Natural killer cell (primary cell): ENCODE results near the gene PTCH1. TPM values are rescaled to one million over a fixed set of nuclear protein-coding genes. Genes with fewer than 3 reads are reported as not detected.
A peak's percentile ranks its signal among the peaks of the same experiment; 100 is the strongest.

ENCODE experiments used
- ATAC-seq, 3 donors: fragments of 150-1000 bp in 2 of 3; fragments of 200-7000 bp in 1 of 3; cut with Tn5 transposase; 1 replicate in 1 of 3; 2 replicates in 2 of 3; pipeline ENCODE4 v1.10.0; 2021; ENCODE audit warnings: mild to moderate bottlenecking in 2 of 3, moderate library complexity in 2 of 3
- DNase-seq, 2 donors: peaks; one replicate each; pipeline versions ENCODE4 v3.0.0 to v3.0.0-alpha.2; 2013 to 2021; ENCODE audit warnings: mixed read lengths in 1 of 2
- H3K27ac ChIP-seq: one replicate; pipeline ENCODE4 v1.5.1; 2013; ENCODE audit warnings: mild to moderate bottlenecking, low read length
- H3K27me3 ChIP-seq: one replicate; pipeline ENCODE4 v1.6.1; 2013; ENCODE audit warnings: low read length; ENCODE audit not compliant: control insufficient read depth, insufficient read depth
- H3K36me3 ChIP-seq: one replicate; pipeline ENCODE4 v1.6.1; 2013; ENCODE audit warnings: low read length; ENCODE audit not compliant: control insufficient read depth, insufficient read depth
- H3K4me1 ChIP-seq: one replicate; pipeline ENCODE4 v1.6.1; 2013; ENCODE audit warnings: low read length; ENCODE audit not compliant: control insufficient read depth, insufficient read depth
- H3K4me3 ChIP-seq: one replicate; pipeline ENCODE4 v1.5.1; 2013; ENCODE audit warnings: low read length
- H3K9me3 ChIP-seq: one replicate; pipeline ENCODE4 v1.6.1; 2013; ENCODE audit warnings: low read length; ENCODE audit not compliant: control insufficient read depth, insufficient read depth
- H3K27ac Mint-ChIP-seq, 2 donors: one replicate each; pipeline ENCODE4 v1.8.0; 2022; ENCODE audit warnings: mild to moderate bottlenecking in 2 of 2, mixed read lengths in 2 of 2, moderate library complexity in 1 of 2
- H3K27me3 Mint-ChIP-seq, 2 donors: one replicate each; pipeline ENCODE4 v1.8.0; 2022; ENCODE audit warnings: low read depth in 2 of 2, mixed read lengths in 2 of 2
- H3K36me3 Mint-ChIP-seq: one replicate; pipeline ENCODE4 v1.8.0; 2022; ENCODE audit warnings: mixed read lengths
- H3K4me1 Mint-ChIP-seq, 2 donors: one replicate each; pipeline ENCODE4 v1.8.0; 2022; ENCODE audit warnings: mixed read lengths in 2 of 2
- H3K4me3 Mint-ChIP-seq: one replicate; pipeline ENCODE4 v1.8.0; 2022; ENCODE audit warnings: mild to moderate bottlenecking, moderate library complexity, mixed read lengths
- H3K9me3 Mint-ChIP-seq, 2 donors: one replicate each; pipeline ENCODE4 v1.8.0; 2022; ENCODE audit warnings: mixed read lengths in 2 of 2
- CTCF ChIP-seq: fragments of 200-600 bp; IDR thresholded peaks from one replicate; pipeline ENCODE4 v1.8.0; 2022; ENCODE audit warnings: antibody characterized with exemption
- WGBS: methylation state at CpG from one replicate; pipeline ENCODE4 v1.1.7; 2013; ENCODE audit warnings: missing lambda C conversion rate; ENCODE audit not compliant: insufficient coverage; 5-methylcytosine and 5-hydroxymethylcytosine counted together
- intact Hi-C: fragments of 100-400 bp; cut with micrococcal nuclease; formaldehyde crosslinking; loops from one replicate; pipeline ENCODE4 v1.14.2; 2022
- total RNA-seq, 4 donors: library from RNA; stranded (reverse); fragments of 120-200 nt in 1 of 4; gene quantifications; one replicate each; pipeline versions ENCODE4 v1.2.3 to v1.2.4, GENCODE V29; 2013 to 2022

The PTCH1 gene
- total RNA-seq, 3 donors from 2014 or later (not counting 1 experiment from before 2014, with no cell fraction given): 60.9 to 127 (median 82.1) TPM

- H3K27me3 Mint-ChIP-seq: no peaks in the 10 kb centered on the region
- intact Hi-C loops: loop anchor here (1.0 to 5.0 kb wide), 2 partner anchors 46 to 263 kb away; no protein-coding TSS in a partner anchor
Observed at GRCh38 chr9:95461448-95462248, 55.1 kb downstream of the PTCH1 start.

GRCh38 chr9:95460518-95461164, 56.1 kb downstream of the PTCH1 start:
- H3K4me3 ChIP-seq: no peak overlapping the region
- TF ChIP-seq CTCF: no peak
- peaks cover 27% of the 10 kb centered on the region for H3K36me3 ChIP-seq
- Mint-ChIP-seq H3K27ac (no peak overlapping the region), H3K4me1 (peaks cover 52 to 68% of the 10 kb centered on the region in 2 donors), H3K27me3 (no peaks in the 10 kb centered on the region), H3K4me3 (peak overlapping the region; percentile 29), H3K36me3 (peaks cover 35% of the 10 kb centered on the region), H3K9me3 (no peaks in the 10 kb centered on the region)
- intact Hi-C loops: loop anchor here (5.0 kb wide), 1 partner anchor 47 kb away; no protein-coding TSS in a partner anchor
- no peak overlapping the region for H3K27ac ChIP-seq
- DNase-seq: no peak
- WGBS: 93% methylated on average over 13 of the region's 13 CpGs
- H3K4me1 ChIP-seq: peaks cover 26% of the 10 kb centered on the region
- no peak for ATAC-seq
- H3K27me3 ChIP-seq: no peaks in the 10 kb centered on the region
- no peaks in the 10 kb centered on the region for H3K9me3 ChIP-seq

More at GRCh38 chr9:95461448-95462248, 55.1 kb downstream of the PTCH1 start:
- Histone ChIP-seq H3K4me1 (peaks cover 26% of the 10 kb centered on the region), H3K4me3 (no peak overlapping the region), H3K27ac (no peak overlapping the region), H3K9me3 (no peaks in the 10 kb centered on the region), H3K36me3 (peaks cover 19% of the 10 kb centered on the region), H3K27me3 (no peaks in the 10 kb centered on the region)
- H3K27ac Mint-ChIP-seq: peak overlapping the region; percentile 84 to 87
- no peak for TF ChIP-seq CTCF
- peaks cover 36% of the 10 kb centered on the region for H3K36me3 Mint-ChIP-seq
- no peaks in the 10 kb centered on the region for H3K9me3 Mint-ChIP-seq
- 90% methylated on average over 17 of the region's 17 CpGs for WGBS
- H3K4me3 Mint-ChIP-seq: peak overlapping the region; percentile 96
- ATAC-seq: no peak
- peaks cover 52 to 68% of the 10 kb centered on the region in 2 donors for H3K4me1 Mint-ChIP-seq
- DNase-seq: no peak

DNA sequence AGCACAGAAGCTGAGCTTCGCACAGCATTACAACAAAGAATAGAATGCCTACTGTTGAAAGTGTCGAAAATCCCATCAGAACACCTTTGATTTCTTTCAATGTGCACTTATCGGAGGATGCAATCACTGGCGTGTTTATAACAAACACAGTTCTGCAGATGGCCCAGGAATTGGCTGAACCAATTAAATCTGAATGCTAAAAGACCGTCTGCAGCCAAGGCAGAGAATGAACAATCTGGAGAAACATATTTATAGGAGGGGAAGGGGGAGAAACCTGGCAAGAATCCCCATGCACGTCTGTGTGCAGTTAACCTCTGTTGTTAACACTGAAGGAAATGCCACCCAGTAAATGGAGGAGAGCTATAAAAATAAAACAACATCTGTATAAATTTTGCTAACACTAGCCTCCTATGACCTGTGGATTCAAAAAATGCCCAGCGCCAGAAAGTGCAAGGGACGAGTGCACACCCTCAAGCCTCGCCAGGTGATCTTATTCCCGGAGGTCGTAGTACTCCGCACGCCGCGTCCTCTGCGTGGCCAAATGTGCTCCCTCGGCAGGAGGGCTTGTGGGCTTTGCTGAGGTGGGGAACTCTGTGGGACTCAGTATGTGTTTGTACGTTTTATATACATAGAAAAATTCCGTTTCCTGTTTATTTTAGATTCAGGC, 56.8 kb downstream of the PTCH1 start:
- Histone ChIP-seq H3K4me1 (peaks cover 26% of the 10 kb centered on the region), H3K27ac (no peak overlapping the region), H3K36me3 (peaks cover 27% of the 10 kb centered on the region), H3K27me3 (no peaks in the 10 kb centered on the region), H3K9me3 (no peaks in the 10 kb centered on the region), H3K4me3 (no peak overlapping the region)
- Mint-ChIP-seq H3K36me3 (peaks cover 35% of the 10 kb centered on the region), H3K9me3 (no peaks in the 10 kb centered on the region), H3K27ac (no peak overlapping the region), H3K27me3 (no peaks in the 10 kb centered on the region), H3K4me1 (peaks cover 47 to 62% of the 10 kb centered on the region in 2 donors), H3K4me3 (peak overlapping the region; percentile 50)
- WGBS: 93% methylated on average over 19 of the region's 19 CpGs
- no peak for TF ChIP-seq CTCF
- intact Hi-C loops: loop anchor here (5.0 kb wide), 1 partner anchor 47 kb away; no protein-coding TSS in a partner anchor
- no peak for DNase-seq
- no peak for ATAC-seq
